ENCODE results near the gene TBC1D8.
"Not testable (repeated sequence)": the region's sequence is repeated elsewhere in the genome, so short reads cannot be mapped to it uniquely, and the experiment has no call there.

Gene TBC1D8

DNA sequence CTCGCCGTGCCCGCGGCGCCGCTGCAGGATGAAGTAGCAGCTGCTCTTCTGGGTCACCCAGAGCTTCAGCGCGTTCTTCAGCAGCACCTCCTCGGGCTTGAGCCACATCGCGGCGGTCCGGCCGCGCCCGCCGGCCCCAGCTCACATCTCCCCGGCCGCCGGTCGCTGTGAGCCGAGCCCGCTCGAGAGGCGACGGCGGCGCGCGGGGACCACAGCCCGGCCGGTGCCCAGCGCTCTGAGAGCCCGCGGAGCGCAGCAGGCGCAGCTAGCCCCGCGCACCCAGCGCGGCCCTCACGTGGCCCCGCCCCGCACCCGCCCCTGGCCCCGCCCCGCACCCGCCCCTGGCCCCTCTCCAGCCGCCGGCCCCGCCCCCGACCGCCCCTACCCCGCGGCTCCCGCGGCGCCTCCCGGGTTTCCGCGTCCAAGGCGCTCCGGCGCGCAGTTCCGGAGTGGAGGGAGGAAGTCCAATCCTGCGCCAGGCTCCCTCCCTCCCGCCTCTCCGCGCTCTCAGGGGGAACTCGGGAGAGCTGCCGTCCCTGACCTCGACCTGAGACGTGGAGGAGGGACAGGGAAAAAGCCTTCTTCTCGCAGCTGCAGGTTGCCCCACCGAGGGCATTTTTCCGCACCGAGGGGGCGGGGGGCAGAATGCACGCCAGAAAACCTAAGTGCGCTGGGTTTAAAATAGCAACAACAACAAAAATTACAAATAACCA, at the start of gene TBC1D8:
TSS of gene TBC1D8 (minus strand) at position 237 of the 713 bp plus-strand sequence. CDS start at position 108, 129 bp downstream.
- DNase-seq: peak; percentile 72

DNA sequence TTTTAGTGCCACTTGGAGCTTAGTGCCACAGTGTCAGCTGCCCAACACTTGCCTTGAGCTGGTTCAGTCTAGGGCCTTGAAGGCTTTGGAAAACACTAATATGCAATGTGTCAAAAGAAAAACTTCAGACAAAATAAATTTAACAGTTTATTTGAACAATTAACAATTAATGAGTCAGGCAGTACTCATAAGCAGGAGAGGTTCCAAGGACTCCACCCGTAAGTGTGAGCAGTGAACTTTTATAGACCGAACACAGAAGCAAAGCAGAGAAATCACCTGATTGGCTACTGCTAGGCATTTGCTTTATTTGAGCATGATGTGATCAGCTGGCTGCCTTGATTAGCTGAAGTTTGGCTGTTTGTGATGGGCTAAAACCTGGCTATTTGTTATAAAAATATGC, 49.5 kb upstream of the TBC1D8 start:
- no peak for DNase-seq

DNA sequence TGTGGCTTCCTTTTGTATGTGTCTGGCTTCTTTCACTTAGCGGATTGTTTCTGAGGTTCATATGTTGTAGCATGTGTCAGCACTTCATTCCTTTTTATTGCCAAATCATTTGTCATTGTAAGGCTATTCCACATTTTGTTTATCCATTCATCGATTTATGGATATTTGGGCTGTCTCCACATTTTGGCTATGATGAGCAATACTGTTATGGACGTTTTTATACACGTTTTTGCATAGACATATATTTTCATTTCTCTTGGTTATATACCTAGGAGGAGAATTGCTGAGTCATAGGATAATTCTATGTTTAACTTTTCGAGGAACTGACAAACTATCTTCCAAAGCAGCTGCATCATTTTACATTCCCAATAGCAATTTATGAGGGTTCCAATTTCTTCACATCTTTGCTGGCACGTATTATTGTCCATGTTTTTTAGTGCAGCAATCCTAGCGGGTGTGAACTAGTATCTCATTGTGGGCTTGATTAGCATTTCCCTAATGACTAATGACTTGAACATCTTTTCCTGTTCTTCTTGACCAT, 48.1 kb upstream of the TBC1D8 start:
- no peak for DNase-seq

DNA sequence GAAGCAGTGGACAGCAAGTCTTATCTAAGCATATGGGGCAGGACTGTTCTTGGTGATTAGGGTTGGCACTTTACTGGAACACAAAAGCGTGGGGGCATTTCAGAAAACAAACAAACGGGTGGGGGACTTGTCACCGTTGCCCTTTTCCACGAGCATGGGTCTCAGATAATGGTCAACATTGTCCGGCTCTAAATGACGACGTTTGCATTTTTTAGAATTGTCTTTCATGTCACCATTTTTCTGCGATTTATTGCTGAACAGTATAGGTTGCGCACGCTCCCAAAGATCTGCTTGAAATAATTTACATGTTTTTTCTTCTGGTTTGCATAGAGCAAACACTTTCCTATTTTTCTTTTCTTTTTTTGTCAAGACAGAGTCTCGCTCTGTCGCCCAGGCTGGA, 46.6 kb upstream of the TBC1D8 start:
- DNase-seq: no peak

DNA sequence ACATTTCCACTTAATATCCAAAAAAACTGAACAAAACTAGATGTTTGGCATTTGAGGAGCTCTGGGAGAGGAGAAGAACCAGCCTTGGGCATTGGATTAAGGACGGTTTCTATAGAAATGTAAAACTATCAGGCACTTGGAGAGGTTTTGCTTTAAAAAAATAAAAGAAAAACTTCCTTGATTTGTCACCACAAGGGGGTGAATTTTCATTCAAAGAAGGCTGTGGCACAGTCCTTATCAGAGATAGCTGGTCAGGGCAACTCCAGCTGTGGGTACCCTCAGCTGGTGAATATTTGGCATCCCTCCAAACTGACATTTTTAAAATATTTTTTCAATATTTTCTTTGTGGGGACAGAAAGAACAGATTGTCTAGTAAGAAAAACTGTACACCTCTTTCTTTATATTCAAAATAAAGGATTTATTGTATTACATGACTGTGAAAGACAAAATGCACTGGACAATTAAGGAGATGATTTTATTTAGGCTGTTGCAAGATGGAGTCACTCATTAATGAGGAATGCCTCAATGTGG, 46.1 kb upstream of the TBC1D8 start:
- DNase-seq: no peak

DNA sequence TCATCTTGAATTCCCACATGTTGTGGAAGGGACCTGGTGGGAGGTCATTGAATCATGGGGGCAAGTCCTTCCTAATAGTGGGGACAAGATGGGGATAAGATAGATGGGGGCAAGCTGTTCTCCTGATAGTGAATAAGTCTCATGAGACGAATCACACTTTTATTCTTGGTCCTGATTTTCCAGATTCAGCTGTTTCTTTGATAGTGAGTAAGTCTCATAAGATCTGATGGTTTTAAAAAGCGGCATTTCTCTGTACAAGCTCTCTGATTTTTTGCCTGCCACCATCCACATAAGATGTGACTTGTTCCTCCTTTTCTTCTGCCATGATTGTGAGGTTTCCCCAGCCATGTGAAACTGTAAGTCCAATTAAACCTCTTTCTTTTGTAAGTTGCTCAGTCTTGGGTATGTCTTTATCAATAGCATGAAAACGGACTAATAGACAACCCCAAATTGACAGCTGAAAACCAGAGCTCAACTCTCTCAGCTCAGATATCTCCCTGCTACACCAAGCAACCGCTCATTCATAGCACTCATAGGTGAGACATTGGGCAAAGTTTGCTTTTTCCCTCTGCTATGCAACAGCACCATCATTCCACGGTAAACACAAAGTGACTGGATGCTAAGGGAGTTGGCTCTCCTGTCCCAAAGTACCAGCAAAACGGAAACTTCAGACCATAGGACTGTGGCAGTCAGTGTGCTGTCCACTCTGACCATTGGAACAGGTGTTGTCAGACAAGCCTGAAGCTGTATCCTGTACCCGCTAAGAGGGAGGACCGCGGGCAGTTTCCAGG, 44.9 kb upstream of the TBC1D8 start:
- no peak for DNase-seq

DNA sequence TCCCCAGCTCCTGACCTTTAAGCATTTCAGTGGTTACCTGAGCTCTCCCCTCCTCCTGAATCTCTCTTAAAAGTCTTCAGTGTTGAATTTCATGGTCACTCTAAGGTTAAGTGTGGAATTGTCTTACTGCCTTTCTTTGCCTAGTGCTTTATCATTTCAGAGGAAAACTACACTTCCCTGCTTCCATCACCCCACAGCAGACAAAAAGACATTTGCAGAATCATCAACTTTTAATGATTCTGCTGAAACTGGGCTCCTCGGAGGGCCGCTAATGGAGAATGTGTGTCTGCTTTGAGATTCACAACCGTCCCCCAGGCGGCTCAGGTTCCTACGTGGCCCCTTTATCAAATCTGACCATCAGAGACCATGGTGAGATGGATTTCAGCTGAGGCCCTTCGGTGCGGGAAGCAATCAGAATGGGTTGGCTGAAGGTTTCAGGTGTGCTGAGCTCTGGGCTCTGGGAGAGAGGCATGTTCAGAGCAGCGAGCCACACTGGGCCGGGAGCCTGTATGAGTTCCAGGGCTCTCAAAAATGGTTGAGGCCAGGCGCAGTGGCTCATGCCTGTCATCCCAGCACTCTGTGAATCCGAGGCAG, 41.9 kb upstream of the TBC1D8 start:
- no peak for DNase-seq

DNA sequence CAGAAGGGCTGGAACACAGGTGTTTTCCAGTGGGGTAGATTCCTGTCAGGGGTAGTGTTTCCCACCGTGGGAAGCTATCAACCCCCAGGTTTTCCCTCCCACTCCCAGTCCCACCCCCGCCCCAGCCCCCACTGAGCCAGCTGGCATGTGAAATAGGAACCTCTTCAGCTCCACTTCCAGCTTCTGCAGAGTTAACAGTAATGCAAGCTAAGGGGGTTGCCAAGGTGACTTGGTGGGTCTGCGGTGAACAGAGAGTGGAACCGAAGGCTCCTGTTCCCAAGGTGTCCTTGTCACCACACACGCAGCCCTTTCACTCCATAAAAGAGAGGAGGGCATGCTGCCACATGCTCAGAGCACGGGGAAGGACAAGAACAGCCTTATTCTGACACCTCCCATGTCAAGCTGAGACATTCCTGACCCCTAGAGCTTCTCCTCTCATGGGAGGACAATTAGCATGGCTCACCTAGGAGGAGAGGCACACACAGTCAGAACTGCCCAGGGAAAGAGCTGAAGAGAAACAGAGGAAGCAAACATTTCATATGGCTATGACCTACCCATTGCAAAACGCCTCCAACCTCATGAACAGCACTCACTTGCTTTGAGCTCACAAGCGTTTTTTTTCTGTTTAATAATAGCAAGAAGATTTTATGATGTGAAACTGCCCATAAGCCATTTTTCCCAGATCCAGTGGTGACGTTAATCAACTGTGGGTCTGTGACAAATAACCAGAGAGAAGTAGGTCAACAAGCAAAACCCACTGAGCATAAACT, 39.8 kb upstream of the TBC1D8 start:
- DNase-seq: no peak

DNA sequence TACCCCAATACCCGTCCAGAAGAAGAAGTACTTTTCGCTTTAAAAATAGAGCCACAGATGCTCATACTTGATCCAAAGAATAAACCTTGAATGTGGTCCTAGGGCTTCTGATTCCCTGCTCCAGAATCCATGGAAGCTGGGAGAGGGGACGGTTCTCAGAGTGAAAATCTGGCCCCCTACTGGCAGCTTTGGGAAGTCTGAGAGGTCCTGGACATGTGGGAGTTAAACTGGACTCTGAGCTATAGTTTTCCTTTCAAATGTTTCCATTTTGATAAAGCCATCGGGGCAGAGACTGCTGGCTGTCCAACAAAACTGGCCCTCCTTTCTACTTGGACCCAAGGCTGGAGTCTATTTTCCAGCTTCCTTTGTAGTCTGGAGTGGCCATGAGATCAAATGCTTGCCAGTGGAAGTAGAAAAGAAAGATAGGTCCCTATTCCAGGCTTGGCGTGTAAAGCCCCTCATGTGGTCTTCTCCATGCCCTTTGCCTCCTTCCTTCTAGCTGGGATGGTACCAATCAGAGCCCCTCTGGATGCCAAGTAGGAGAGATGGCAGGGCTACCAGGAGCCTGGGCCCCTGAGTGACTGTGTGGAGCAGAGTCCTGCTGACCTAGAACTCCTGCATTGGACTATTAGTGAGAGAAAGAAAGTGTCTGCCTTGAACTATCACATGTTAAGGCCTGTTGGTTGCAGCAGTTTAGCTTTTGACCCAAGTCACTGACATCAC, 37.7 kb upstream of the TBC1D8 start:
- DNase-seq: no peak

DNA sequence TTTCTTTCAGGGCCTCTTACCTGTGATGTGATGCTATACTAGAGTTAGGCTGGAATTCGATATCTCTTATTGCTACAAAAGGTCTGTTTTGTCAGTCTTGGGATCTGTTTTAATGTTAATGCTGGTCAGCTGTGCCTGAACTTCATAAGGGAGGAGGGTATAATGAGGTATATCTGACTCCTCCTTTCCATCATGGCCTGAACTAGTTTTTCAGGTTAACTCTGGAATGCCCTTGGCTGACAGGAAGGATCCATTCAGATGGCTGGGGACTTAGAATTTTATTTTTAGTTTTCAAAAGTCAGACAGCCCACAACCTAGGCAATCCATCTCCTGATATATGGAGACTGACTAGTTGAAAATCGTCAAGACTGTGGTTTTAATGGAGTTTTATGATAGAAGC, 35.9 kb upstream of the TBC1D8 start:
- DNase-seq: no peak

DNA sequence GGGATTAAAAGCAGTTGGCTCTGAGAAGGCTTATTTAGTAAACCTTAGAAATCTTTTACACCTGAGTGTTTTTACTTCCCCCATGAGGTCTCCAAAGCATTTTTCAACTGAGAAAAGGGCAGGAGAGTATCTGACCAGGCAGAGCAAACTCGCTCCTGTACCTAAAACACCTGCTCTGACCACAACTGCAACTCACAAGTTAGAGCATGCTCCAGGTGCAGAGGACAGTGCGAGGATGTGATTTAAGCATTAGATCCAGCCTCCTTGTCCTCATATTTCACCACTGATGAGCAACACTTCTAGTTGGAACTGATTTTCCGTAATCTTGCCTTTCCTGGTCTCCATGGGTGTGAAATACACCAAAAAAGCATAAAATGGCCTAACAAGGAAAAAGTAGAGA, 34.5 kb upstream of the TBC1D8 start:
- DNase-seq: no peak

DNA sequence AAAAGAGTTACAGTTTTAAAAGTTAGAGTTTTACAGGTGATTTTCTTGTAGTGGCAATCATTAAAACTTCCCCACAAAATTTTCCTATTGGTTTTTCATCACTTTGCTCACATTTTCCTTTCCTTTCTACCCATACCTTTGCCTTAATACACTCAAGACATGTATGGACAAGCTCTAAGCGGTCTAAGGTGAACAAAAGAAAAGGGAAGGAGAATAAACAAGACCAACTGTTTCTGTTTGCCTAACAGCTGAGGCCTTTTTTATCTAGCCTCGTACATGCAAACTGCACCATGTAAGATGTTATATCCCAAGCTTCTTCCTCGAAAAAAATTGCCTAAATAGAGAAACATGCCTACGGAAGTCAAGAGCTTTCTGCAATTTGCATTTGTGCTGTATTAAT, 33.9 kb upstream of the TBC1D8 start:
- no peak for DNase-seq

DNA sequence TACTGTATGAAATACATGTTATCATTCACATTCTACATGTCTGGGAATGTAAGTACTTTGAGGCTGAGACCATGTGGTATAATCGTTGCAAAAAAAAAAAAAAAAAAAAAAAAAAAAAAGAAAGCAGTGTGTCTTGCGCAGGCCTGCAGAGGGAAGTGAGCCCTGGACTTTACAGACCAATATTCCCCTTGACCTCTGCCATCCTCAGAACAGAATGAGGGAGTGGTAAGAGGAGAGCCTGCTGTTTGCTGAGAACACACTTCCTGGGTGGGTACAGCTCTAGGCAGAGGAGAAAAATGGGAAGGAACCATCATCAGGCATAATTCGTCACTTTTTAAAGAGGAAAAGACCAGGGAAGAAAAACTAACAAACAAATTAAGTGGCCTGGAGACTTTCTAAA, 28.8 kb upstream of the TBC1D8 start:
- DNase-seq: no peak

DNA sequence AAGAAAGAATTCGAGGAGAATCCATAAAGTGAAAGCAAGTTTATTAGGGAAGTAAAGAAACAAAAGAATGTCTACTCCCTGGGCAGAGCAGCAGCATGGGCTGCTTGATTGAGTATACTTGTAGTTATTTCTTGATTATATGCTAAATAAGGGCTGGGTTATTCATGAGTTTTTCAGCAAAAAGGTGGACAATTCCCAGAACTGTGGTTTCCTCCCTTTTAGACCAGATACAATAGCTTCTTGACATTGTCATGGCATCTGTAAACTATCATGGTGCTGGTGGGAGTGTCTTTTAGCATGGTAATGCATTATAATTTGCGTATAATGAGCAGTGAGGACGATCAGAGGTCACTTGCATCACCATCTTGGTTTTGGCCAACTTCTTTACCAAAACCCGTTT, 25.6 kb upstream of the TBC1D8 start:
- no peak for DNase-seq

DNA sequence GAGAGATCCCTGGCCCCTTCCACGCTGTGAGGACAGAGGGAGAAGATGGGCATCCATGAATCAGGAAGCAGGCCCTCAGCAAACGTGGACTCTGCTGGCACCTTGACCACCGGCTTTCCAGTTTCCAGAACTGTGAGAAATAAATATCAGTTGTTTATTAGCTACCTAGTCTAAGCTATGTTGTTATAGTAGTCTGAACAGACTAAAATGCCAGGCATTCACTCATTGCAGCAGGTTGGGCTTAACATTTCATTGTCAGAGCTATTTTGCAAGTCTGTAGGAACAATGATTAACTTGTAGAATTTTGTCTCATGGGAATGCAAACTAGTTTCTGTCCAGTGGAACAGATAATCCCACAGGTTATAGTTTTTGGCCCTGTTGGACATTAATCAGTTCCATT, 24.8 kb upstream of the TBC1D8 start:
- no peak for DNase-seq

DNA sequence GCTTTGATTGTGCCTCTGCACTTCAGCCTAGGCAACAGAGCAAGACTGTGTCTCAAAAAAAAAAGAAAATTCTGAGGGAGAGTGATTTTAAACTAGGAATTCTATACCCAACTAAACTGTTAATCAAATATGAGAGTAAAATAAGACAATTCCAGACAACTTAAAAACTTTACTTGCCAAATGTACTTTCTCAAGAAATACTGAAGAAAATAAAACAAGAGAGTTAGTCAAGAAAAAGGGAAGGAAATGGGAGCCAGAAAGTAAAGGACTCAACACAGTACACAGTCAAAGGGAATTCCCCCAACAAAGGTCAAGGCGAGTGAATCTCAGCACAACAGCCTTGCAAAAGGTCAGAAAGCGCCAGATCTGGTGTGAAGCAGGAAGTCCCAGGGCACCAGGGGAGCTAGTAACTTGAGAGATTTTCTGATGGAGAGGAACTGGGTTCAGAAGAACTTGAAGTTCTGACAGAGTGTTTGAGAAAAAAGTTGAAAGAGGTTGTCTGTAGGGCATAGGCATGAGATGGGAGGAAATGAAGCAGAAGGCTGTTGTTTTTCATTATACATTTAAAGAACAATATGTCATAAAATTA, 22.6 kb upstream of the TBC1D8 start:
- DNase-seq: no peak

DNA sequence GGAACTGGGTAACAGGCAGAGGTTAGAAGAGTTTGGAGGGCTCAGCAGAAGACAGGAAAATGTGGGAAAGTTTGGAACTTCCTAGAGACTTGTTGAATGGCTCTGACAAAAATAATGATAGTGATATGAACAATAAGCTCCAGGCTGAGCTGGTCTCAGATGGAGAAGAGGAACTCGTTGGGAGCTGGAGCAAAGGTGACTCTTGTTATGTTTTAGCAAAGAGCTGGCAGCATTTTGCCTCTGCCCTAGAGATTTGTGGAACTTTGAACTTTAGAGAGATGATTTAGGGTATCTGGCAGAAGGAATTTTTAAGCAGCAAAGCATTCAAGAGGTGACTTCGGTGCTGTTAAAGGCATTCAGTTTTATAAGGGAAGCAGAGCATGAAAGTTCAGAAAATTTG, 18.6 kb upstream of the TBC1D8 start:
- DNase-seq: not testable (repeated sequence)

DNA sequence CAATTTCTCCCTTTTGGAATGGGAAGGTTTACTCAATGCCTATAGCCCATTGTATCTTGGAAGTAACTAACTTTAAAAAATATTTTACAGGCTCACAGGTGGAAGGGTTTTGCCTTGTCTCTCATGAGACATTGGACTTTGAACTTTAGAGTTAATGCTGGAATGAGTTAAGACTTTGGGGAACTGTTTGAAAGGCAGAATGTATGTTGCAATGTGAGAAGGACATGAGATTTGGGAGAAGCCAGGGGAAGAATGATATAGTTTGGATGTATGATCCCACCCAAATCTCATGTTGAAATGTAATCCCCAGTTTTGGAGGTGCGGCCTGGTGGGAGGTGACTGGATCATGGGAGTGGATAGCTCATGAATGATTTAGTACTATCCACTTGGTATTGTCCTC, 17.5 kb upstream of the TBC1D8 start:
- no peak for DNase-seq

DNA sequence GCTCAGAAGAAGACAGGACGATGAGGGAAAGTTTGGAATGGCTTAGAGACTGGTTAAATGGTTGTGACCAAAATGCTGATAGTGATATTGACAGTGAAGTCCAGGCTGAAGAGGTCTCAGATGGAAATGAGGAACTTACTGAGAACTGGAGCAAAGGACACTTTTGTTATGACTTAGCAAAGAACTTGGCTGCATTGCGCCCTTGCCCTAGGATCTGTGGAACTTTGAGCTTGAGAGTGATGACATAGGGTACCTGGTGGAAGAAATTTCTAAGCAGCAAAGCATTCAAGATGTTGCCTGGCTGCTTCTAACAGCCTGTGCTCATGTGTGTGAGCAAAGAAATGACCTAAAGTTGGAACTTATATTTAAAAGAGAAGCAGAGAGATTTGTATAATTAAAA, 16.4 kb upstream of the TBC1D8 start:
- DNase-seq: not testable (repeated sequence)

DNA sequence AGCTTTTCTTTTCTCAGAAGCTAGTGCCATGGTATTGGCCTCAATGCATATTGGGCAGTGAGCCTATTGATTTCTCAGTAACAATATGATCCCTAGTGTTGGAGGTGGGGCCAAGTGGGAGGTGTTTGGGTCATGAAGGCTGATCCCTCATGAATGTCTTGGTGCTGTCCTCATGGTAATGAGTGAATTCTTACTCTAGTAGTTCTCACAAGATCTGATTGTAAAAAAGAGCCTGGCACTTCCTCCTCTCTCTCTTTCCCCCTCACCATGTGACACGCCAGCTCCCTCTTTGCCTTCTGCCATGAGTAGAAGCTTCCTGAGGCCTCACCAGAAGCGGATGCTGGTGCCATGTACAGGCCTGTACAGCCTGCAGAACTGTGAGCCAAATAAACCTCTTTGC, 12.8 kb upstream of the TBC1D8 start:
- no peak for DNase-seq

DNA sequence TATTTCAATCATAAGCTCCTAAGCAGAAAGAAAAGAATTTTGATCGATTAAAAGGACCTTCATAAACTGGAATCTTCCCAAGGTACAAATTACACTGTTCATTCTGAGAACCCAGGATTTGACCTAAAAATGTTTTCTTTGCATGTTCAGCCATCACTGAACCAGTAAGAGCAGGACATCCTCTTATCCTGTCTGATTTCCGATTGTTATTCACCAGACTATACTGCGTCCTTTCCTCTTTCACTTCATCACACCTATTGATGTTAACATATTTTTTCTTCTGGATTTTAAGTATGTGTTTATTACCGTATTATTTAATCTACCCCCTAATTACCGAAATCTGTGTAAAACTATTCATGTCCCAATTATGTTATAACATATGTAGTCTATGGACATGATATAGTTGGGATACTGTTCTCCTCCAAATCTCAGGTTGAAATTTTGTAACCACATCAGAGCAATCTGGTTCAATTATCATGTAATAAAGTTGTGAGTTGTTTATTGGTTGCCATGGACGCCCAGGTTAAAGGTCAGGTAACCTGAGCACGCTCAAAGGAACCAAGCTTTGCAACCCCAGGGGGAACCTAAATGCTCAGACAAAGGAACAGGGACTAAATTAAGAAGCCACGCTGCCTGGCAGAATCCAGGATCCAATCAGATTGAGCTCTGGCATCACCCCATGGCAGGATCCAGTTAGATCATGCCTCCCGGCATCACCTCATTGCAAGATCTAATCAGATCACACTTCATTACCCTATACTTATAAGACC, 11.6 kb upstream of the TBC1D8 start:
- no peak for DNase-seq

All from stimulated activated CD4-positive, alpha-beta T cell treated with anti-CD3 and anti-CD28 coated beads, Interleukin-12 subunit alpha, Interleukin-12 subunit beta, amount 100 ng/mL, for 4 hours (primary cell).